DND-41 (cell line): Measurements from ENCODE around the gene PHLDB2.

Experiments used
- EZH2 ChIP-seq: IDR thresholded peaks from 3 replicates; pipeline ENCODE4 v1.6.1; 2012; ENCODE audit warnings: borderline replicate concordance, low read depth, mild to moderate bottlenecking, moderate library complexity, low read length, inconsistent platforms; ENCODE audit not compliant: severe bottlenecking
- TF ChIP-seq, protein P1 (sequence below): IDR thresholded peaks from 2 replicates; pipeline ENCODE4 v1.5.1; 2012; ENCODE audit warnings: borderline replicate concordance, low read length, moderate library complexity, mild to moderate bottlenecking; ENCODE audit not compliant: poor library complexity, severe bottlenecking; ENCODE audit errors: extremely low read depth

DNA sequence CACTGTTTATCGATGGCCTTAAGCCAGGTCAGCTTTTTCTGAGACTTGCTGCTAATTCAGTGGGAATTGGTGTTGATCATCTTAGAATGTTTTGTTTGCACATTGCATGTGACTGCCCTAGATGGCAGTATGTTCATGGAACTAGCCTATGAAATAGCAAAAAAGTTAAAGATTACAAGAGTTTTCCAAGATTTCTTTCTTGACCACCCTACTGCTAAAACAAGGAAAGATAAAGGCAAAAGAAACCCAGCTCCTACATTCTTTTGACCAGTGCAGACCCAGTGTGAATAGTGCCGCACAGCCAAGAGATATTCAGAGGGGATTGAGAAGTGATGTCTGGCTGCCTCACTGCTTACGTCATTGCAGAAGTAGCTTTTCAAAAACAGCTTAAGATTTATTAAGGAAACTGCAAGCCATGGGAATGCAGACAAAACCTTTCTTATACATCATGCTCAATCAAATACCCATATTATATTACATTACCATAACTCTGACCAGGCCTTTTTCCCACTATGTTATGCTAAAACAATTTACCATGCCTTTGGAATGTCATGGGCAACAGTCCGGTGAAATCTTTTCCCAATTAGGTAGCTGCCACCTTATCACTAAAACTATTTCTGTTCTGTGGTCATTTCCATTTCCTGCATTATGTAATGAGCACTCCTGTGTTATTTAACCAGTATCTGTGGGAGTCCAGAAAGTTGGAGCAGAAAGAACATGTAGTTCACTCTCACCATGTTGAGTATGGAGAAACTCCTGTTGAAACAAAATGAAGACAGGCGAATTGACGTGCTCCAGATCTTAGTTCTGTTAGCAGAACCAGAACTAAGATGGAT, 6.0 kb downstream of the PHLDB2 start:
- TF ChIP-seq, protein P1, sequence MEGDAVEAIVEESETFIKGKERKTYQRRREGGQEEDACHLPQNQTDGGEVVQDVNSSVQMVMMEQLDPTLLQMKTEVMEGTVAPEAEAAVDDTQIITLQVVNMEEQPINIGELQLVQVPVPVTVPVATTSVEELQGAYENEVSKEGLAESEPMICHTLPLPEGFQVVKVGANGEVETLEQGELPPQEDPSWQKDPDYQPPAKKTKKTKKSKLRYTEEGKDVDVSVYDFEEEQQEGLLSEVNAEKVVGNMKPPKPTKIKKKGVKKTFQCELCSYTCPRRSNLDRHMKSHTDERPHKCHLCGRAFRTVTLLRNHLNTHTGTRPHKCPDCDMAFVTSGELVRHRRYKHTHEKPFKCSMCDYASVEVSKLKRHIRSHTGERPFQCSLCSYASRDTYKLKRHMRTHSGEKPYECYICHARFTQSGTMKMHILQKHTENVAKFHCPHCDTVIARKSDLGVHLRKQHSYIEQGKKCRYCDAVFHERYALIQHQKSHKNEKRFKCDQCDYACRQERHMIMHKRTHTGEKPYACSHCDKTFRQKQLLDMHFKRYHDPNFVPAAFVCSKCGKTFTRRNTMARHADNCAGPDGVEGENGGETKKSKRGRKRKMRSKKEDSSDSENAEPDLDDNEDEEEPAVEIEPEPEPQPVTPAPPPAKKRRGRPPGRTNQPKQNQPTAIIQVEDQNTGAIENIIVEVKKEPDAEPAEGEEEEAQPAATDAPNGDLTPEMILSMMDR = peak; percentile 19
- TF ChIP-seq EZH2 = no peak
